WTC11 (cell line): Measurements from ENCODE around the gene HMX2.

Source experiments
- ATF1 ChIP-seq: sonication (generic); formaldehyde crosslinking; IDR thresholded peaks from 2 replicates; pipeline ENCODE4 v1.8.1; 2023; ENCODE audit warnings: mild to moderate bottlenecking, moderate library complexity, missing genetic modification reagents
- JUN ChIP-seq: sonication (generic); formaldehyde crosslinking; IDR thresholded peaks from 2 replicates; pipeline ENCODE4 v1.8.0; 2023; ENCODE audit warnings: mild to moderate bottlenecking, missing genetic modification reagents
- TEAD4 ChIP-seq: sonication (generic); formaldehyde crosslinking; IDR thresholded peaks from 2 replicates; pipeline ENCODE4 v1.8.0; 2022; ENCODE audit warnings: mild to moderate bottlenecking, missing genetic modification reagents
- ZBTB21 ChIP-seq: sonication (generic); formaldehyde crosslinking; IDR thresholded peaks from 2 replicates; pipeline ENCODE4 v1.8.1; 2023; ENCODE audit warnings: mild to moderate bottlenecking, missing genetic modification reagents, borderline replicate concordance
- TF ChIP-seq, protein P1 (sequence below): fragments of 200-600 bp; IDR thresholded peaks from 2 replicates; pipeline ENCODE4 v1.8.0; 2022; ENCODE audit warnings: antibody characterized with exemption
- TF ChIP-seq, protein P2 (sequence below): sonication (generic); formaldehyde crosslinking; IDR thresholded peaks from 2 replicates; pipeline ENCODE4 v1.8.1; 2023; ENCODE audit warnings: mild to moderate bottlenecking, missing genetic modification reagents

DNA sequence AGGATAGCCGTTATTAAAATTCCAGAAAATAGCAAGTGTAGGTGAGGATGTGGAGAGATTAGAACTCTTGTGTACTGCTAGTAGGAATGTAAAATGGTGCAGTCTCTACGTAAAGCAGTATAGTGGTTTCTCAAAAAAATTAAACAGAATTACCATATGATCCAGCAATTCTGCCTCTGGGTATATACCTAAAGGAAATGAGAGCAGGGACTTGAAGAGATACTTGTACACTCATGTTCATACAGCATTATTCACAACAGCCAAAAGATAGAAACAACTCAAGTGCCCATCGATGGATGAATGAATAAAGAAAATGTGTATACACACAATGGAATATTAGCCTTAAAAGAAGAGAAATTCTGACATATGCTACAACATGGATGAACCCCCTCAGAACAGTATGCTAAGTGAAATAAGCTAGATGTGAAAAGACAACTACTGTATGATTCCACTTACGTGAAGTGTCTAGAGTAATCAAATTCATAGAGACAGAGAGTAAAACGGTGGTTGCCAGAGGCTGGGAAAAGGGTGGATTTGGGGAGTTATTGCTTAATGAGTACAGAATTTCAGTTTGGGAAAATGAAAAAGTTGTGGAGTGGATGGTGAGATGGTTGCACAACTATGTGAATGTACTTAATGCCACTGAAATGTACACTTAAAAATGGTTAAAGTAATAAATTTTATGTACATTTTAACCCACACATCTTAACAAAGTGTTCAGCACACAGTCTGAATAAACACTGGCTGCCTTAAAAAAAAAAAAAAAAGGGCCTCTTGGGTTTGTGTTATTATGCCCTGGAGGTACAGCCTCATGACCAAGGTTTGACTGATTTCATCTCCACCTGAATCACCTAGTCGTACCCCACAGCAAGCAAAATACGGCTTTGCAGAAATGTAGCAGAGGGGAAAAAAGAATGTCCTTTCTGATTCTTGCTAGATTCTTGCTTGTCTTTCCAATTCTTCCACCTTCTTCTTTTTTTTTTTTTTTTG is 32.5 kb downstream of the HMX2 start:
- TF ChIP-seq, protein P1, sequence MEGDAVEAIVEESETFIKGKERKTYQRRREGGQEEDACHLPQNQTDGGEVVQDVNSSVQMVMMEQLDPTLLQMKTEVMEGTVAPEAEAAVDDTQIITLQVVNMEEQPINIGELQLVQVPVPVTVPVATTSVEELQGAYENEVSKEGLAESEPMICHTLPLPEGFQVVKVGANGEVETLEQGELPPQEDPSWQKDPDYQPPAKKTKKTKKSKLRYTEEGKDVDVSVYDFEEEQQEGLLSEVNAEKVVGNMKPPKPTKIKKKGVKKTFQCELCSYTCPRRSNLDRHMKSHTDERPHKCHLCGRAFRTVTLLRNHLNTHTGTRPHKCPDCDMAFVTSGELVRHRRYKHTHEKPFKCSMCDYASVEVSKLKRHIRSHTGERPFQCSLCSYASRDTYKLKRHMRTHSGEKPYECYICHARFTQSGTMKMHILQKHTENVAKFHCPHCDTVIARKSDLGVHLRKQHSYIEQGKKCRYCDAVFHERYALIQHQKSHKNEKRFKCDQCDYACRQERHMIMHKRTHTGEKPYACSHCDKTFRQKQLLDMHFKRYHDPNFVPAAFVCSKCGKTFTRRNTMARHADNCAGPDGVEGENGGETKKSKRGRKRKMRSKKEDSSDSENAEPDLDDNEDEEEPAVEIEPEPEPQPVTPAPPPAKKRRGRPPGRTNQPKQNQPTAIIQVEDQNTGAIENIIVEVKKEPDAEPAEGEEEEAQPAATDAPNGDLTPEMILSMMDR = no peak
- TF ChIP-seq, protein P2, sequence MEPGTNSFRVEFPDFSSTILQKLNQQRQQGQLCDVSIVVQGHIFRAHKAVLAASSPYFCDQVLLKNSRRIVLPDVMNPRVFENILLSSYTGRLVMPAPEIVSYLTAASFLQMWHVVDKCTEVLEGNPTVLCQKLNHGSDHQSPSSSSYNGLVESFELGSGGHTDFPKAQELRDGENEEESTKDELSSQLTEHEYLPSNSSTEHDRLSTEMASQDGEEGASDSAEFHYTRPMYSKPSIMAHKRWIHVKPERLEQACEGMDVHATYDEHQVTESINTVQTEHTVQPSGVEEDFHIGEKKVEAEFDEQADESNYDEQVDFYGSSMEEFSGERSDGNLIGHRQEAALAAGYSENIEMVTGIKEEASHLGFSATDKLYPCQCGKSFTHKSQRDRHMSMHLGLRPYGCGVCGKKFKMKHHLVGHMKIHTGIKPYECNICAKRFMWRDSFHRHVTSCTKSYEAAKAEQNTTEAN (CRISPR knock-in tag) = no peak
- TF ChIP-seq ZBTB21 (CRISPR knock-in tag) (no peak), JUN (no peak), ATF1 (CRISPR knock-in tag) (no peak), TEAD4 (no peak)
